Measurements from ENCODE around the gene MFSD12. TPM values are rescaled to one million over a fixed set of nuclear protein-coding genes. Genes with fewer than 3 reads are reported as not detected.
A peak's percentile ranks its signal among the peaks of the same experiment; 100 is the strongest.
"Not testable (repeated sequence)": the region's sequence is repeated elsewhere in the genome, so short reads cannot be mapped to it uniquely, and the experiment has no call there.

MFSD12 gene
- total RNA-seq, 1 donor from 2014 or later: 95.9 TPM

- H3K9me3 ChIP-seq: no peaks in the 10 kb centered on the region
- H3K27me3 ChIP-seq: peaks cover 16% of the 10 kb centered on the region
- H3K4me3 ChIP-seq: no peak overlapping the region
- H3K36me3 ChIP-seq: no peaks in the 10 kb centered on the region
- no peak overlapping the region for H3K27ac ChIP-seq
- intact Hi-C loops (cut with DNase I): loop anchor here (5.0 kb wide), 1 partner anchor 33 kb away; no protein-coding TSS in a partner anchor
- H3K4me1 ChIP-seq: peaks cover 3% of the 10 kb centered on the region
- DNase-seq (no peak), ATAC-seq (no peak)
- no peak for TF ChIP-seq CTCF (IDR thresholded peaks at IDR 0.05)
Observed at GRCh38 chr19:3589439-3589838, 32.1 kb upstream of the MFSD12 start.

GRCh38 chr19:3586707-3587346 is 29.4 kb upstream of the MFSD12 start:
- DNase-seq (no peak), ATAC-seq (peak; percentile 52)
- Histone ChIP-seq H3K9me3 (no peaks in the 10 kb centered on the region), H3K4me1 (peaks cover 3% of the 10 kb centered on the region), H3K36me3 (no peaks in the 10 kb centered on the region), H3K27me3 (peaks cover 19% of the 10 kb centered on the region), H3K27ac (no peak overlapping the region), H3K4me3 (no peak overlapping the region)
- no peak for TF ChIP-seq CTCF (IDR thresholded peaks at IDR 0.05)
- intact Hi-C loops (cut with DNase I): loop anchor here (5.0 kb wide), 1 partner anchor 35 kb away; no protein-coding TSS in a partner anchor

DNA sequence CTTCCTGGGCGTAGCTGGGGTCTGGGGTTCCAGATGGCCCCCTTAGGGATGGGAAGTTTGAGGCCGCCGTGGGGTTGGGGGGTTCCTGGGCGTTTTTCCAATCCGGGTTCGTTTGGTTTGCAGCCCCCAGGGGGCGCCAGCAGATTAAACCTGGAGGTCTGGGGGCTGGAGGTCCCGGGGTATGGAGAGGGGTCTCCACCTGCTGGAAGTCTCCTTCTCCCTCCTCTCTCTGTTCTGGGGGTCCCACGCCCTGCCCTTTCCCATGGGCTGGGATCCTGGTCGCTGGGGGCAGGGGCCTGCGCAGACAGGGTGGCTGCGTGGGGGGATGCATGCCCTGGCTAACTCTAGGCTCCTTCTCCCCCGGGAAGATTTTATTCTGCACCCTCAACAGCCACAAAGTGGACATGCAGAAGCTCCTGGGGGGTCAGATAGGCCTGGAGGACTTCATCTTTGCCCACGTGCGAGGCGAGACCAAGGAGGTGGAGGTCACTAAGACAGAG is 28.8 kb upstream of the MFSD12 start:
- H3K27me3 ChIP-seq: peaks cover 19% of the 10 kb centered on the region
- no peaks in the 10 kb centered on the region for H3K9me3 ChIP-seq
- DNase-seq: no peak
- peak; percentile 59 for TF ChIP-seq CTCF (IDR thresholded peaks at IDR 0.05)
- ATAC-seq: peak; percentile 37
- H3K4me3 ChIP-seq: peak overlapping the region; percentile 47
- peaks cover 3% of the 10 kb centered on the region for H3K4me1 ChIP-seq
- no peaks in the 10 kb centered on the region for H3K36me3 ChIP-seq
- no peak overlapping the region for H3K27ac ChIP-seq
- intact Hi-C loops (cut with DNase I): loop anchor here (5.0 kb wide), 1 partner anchor 36 kb away; no protein-coding TSS in a partner anchor

GRCh38 chr19:3585301-3586126 is 28.1 kb upstream of the MFSD12 start, which contains the start of gene GIPC3:
TSS of gene GIPC3 (plus strand) at chr19:3585478. CDS start at chr19:3585598, 120 bp downstream.
- Histone ChIP-seq H3K27me3 (peaks cover 19% of the 10 kb centered on the region), H3K4me3 (peak within 1 kb of the TSS; percentile 47), H3K27ac (no peak within 1 kb of the TSS), H3K9me3 (no peaks in the 10 kb centered on the region), H3K4me1 (peaks cover 3% of the 10 kb centered on the region), H3K36me3 (no peaks in the 10 kb centered on the region)
- no peak for TF ChIP-seq CTCF (IDR thresholded peaks at IDR 0.05)
- ATAC-seq (peak; percentile 13), DNase-seq (no peak)
- intact Hi-C loops (cut with DNase I): loop anchor here (5.0 kb wide), 1 partner anchor 37 kb away; no protein-coding TSS in a partner anchor

DNA sequence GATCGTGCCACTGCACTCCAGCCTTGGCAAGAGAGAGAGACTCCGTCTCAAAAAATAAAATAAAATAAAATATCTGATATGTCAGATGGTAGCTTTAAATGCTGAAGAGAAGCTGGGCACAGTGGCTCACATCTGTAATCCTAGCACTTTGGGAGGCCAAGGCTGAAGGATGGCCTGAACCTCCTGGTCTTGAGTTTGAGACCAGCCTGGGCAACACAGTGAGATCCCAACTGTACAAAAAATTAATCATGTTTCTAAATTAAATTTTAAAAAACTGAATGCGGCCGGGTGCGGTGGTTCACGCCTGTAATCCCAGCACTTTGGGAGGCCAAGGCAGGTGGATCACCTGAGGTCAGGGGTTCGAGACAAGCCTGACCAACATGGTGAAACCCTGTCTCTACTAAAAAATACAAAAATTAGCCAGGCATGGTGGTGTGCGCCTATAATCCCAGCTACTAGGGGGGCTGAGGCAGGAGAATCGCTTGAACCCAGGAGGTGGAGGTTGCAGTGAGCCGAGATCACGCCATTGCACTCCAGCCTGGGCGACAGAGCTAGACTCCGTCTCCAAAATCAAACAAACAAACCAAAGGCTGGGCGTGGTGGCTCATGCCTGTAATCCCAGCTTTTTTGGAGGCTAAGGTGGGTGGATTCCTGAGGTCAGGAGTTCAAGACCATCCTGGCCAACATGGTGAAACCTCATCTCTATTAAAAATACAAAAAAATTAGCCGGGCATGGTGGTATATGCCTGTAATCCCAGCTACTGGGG is 26.8 kb upstream of the MFSD12 start:
- H3K9me3 ChIP-seq; ATAC-seq; H3K27ac ChIP-seq; H3K4me3 ChIP-seq; DNase-seq; H3K36me3 ChIP-seq; intact Hi-C loops (cut with DNase I); H3K4me1 ChIP-seq: not testable (repeated sequence)
- H3K27me3 ChIP-seq: peaks cover 19% of the 10 kb centered on the region

DNA sequence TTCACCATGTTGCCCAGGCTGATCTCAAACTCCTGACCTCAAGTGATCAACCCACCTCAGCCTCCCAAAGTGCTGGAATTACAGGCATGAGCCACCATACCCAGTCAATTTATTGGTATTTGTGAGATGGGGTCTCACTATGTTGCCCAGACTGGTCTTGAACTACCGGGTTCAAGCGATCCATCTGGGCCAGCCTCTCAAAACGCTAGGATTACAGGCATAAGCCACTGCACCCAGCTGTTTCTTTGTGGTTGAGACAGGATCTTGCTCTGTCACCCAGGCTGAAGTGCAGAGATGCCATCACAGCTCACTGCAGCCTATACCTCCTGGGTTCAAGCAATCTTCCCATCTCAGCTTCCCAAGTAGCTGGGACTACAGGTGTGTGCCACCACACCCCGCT is 24.4 kb upstream of the MFSD12 start:
- H3K4me3 ChIP-seq; H3K9me3 ChIP-seq; H3K36me3 ChIP-seq; DNase-seq; H3K27ac ChIP-seq; ATAC-seq; H3K4me1 ChIP-seq; intact Hi-C loops (cut with DNase I): not testable (repeated sequence)
- peaks cover 19% of the 10 kb centered on the region for H3K27me3 ChIP-seq
